Panc1 (cell line): ENCODE data around the gene AGBL3. TPM values are rescaled to one million over a fixed set of nuclear protein-coding genes. Genes with fewer than 3 reads are reported as not detected.

ENCODE experiments used
- ATAC-seq: fragments of 200-7000 bp; cut with Tn5 transposase; 2 replicates; pipeline ENCODE4 v1.9.1; 2020; ENCODE audit warnings: mild to moderate bottlenecking, moderate library complexity
- BruUV-seq: library from RNA; stranded (reverse); fragments of 400-500 nt; replicated peaks from 2 replicates; lab custom pipeline; 2021; lab: Mats Ljungman, UMichigan
- CTCF ChIA-PET: fragments of 300-600 bp; sonication (Branson Sonifier 250); formaldehyde crosslinking; loops from one replicate; lab custom pipeline; 2022; ENCODE audit warnings: antibody characterized with exemption; lab: Charles Lee
- POLR2A ChIA-PET: fragments of 300-600 bp; sonication (Branson Sonifier 250); formaldehyde crosslinking; loops from one replicate; lab custom pipeline; 2022; ENCODE audit warnings: antibody characterized with exemption; lab: Charles Lee
- DNase-seq: peaks from one replicate; pipeline ENCODE4 v3.0.0-alpha.2; 2010; ENCODE audit warnings: low read depth, low spot score
- H3K27ac ChIP-seq: 2 replicates; pipeline ENCODE4 v1.5.1; 2011; ENCODE audit warnings: mild to moderate bottlenecking, low read length, inconsistent platforms
- H3K27me3 ChIP-seq: fragments of 200-500 bp; sonication (Bioruptor generic); 2 replicates; pipeline ENCODE4 v1.6.0; 2014; ENCODE audit warnings: low read length, inconsistent platforms; ENCODE audit not compliant: control insufficient read depth, insufficient read depth
- H3K36me3 ChIP-seq: fragments of 200-500 bp; sonication (Bioruptor generic); 2 replicates; pipeline ENCODE4 v1.5.1; 2014; ENCODE audit warnings: inconsistent platforms, mild to moderate bottlenecking, low read length, moderate library complexity; ENCODE audit not compliant: control insufficient read depth, insufficient read depth
- H3K4me1 ChIP-seq: 2 replicates; pipeline ENCODE4 v1.5.1; 2011; ENCODE audit warnings: inconsistent platforms, mild to moderate bottlenecking, low read length, moderate library complexity; ENCODE audit not compliant: control insufficient read depth, insufficient read depth
- H3K4me3 ChIP-seq, 2 experiments: 2 replicates each; pipeline ENCODE4 v1.5.1; 2011 to 2012; ENCODE audit warnings: low read depth in 2 of 2, low read length in 2 of 2, mild to moderate bottlenecking in 2 of 2, inconsistent platforms in 1 of 2, moderate library complexity in 1 of 2
- H3K9me3 ChIP-seq: fragments of 200-500 bp; sonication (Bioruptor generic); 2 replicates; pipeline ENCODE4 v1.5.1; 2014; ENCODE audit warnings: low read depth, mild to moderate bottlenecking, inconsistent platforms, low read length, moderate library complexity; ENCODE audit not compliant: control insufficient read depth, insufficient read depth
- CTCF ChIP-seq: fragments of 450-650 bp; IDR thresholded peaks from 2 replicates; pipeline ENCODE4 v1.5.1; 2017; ENCODE audit warnings: mild to moderate bottlenecking
- POLR2AphosphoS5 ChIP-seq: IDR thresholded peaks from 2 replicates; pipeline ENCODE4 v1.6.1; 2012; ENCODE audit warnings: mild to moderate bottlenecking, low read depth, low read length, moderate library complexity
- REST ChIP-seq, 2 experiments: IDR thresholded peaks; 2 replicates each; pipeline ENCODE4 v1.6.1; 2011 to 2012; ENCODE audit warnings: low read depth in 2 of 2, control low read depth in 1 of 2, low read length in 1 of 2, mild to moderate bottlenecking in 1 of 2, moderate library complexity in 1 of 2; ENCODE audit not compliant: insufficient read depth in 1 of 2
- SIN3A ChIP-seq: IDR thresholded peaks from 2 replicates; pipeline ENCODE4 v1.6.1; 2012; ENCODE audit warnings: low read depth, mild to moderate bottlenecking, low read length, moderate library complexity, borderline replicate concordance; ENCODE audit not compliant: insufficient read depth
- TCF7L2 ChIP-seq: IDR thresholded peaks from 2 replicates; pipeline ENCODE4 v1.6.1; 2011; ENCODE audit warnings: mild to moderate bottlenecking, low read depth, low read length, inconsistent platforms
- in situ Hi-C: cut with HindIII; loops from 2 replicates; pipeline ENCODE4 v1.10.0; 2016; ENCODE audit warnings: low sequenced_read_pairs, low pct_unique_long_range_greater_than_20kb
- intact Hi-C: fragments of 100-400 bp; cut with micrococcal nuclease; formaldehyde crosslinking; loops from one replicate; pipeline ENCODE4 v1.10.0; 2022; ENCODE audit not compliant: unreplicated experiment
- total RNA-seq: library from RNA; stranded (reverse); gene quantifications from one replicate; pipeline ENCODE4 v1.2.1, GENCODE V29; 2021; ENCODE audit not compliant: unreplicated experiment

The AGBL3 gene
- total RNA-seq, 1 experiment from 2014 or later = 2.5 TPM

- CTCF ChIA-PET = no interaction called here
- Histone ChIP-seq H3K27ac (no peak overlapping the region), H3K4me3 (no peak overlapping the region), H3K27me3 (no peaks in the 10 kb centered on the region), H3K36me3 (no peaks in the 10 kb centered on the region), H3K9me3 (no peaks in the 10 kb centered on the region), H3K4me1 (no peaks in the 10 kb centered on the region)
- DNase-seq (no peak), ATAC-seq (no peak)
- in situ Hi-C loops (no loop called here), intact Hi-C loops (no loop called here)
- no peak for TF ChIP-seq POLR2AphosphoS5
- TF ChIP-seq REST (IDR thresholded peaks at IDR 0.05; ENCODE audit: insufficient read depth in 1 of 2, low read depth in 2 of 2, low read length in 1 of 2) = no peak
- TF ChIP-seq CTCF = no peak
- TF ChIP-seq TCF7L2 = no peak
- no peak for TF ChIP-seq SIN3A
- BruUV-seq = no TSS peak
- POLR2A ChIA-PET = no interaction called here
These were observed 128.3 kb downstream of the AGBL3 start for GRCh38 chr7:135114622-135115021.

- ATAC-seq (no peak), DNase-seq (no peak)
- no peak overlapping the region for H3K27ac ChIP-seq
- no peak overlapping the region for H3K4me3 ChIP-seq
- BruUV-seq = no TSS peak
- no peaks in the 10 kb centered on the region for H3K27me3 ChIP-seq
- ChIA-PET CTCF (no interaction called here), POLR2A (no interaction called here)
- no peaks in the 10 kb centered on the region for H3K36me3 ChIP-seq
- intact Hi-C loops (no loop called here), in situ Hi-C loops (no loop called here)
- no peaks in the 10 kb centered on the region for H3K4me1 ChIP-seq
- H3K9me3 ChIP-seq = no peaks in the 10 kb centered on the region
- TF ChIP-seq REST (IDR thresholded peaks at IDR 0.05; ENCODE audit: insufficient read depth in 1 of 2, low read depth in 2 of 2, low read length in 1 of 2) (no peak), POLR2AphosphoS5 (no peak), TCF7L2 (no peak), CTCF (no peak), SIN3A (no peak)
These were observed 130.8 kb downstream of the AGBL3 start for GRCh38 chr7:135117096-135117495.
